ENCODE measurements around the gene LGALS9B. TPM values are rescaled to one million over a fixed set of nuclear protein-coding genes. Genes with fewer than 3 reads are reported as not detected.
"Not testable (repeated sequence)": the region's sequence is repeated elsewhere in the genome, so short reads cannot be mapped to it uniquely, and the experiment has no call there.

The LGALS9B gene
- total and polyA plus RNA-seq, 2 donors (not counting 3 experiments of a cell fraction or from before 2014, with no cell fraction given): not detected

DNA sequence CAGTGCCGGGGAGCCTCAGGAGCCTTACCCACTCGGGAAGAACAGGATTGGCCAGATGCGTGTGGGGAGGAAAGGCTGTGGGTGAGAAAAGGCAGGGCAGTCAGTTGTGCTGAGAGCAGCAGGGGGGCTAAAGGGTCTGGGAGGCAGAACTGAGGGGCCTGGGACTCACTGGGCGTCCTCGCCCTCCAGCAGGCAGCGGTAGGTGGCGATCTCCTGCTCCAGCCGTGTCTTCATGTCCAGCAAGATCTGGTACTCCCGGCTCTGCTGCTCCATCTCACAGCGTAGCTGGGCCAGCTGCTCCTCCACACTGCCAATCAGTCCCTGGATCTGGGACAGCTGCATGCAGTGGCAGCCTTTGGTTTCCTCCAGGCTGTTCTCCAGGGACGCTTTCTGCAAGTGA is 34.6 kb upstream of the LGALS9B start:
- H3K27me3 ChIP-seq (ENCODE audit: control insufficient read depth in 2 of 2, insufficient read depth in 2 of 2, low read length in 2 of 2); H3K36me3 ChIP-seq (ENCODE audit: control insufficient read depth in 2 of 2, extremely low read depth in 1 of 2, insufficient read depth in 2 of 2, low read length in 2 of 2); intact Hi-C loops (cut with micrococcal nuclease); POLR2A ChIA-PET; FAIRE-seq; H3K4me2 ChIP-seq (ENCODE audit: insufficient read depth, low read length); dilution Hi-C loops (cut with MboI; ENCODE audit: extremely low pct_ligation_motif_present, low sequenced_read_pairs); H3K9ac ChIP-seq (replicated peaks; ENCODE audit: extremely low read depth, insufficient read depth, low read length); H2AFZ ChIP-seq (ENCODE audit: low read depth, low read length); H3K4me1 ChIP-seq (ENCODE audit: control insufficient read depth, extremely low read depth, insufficient read depth, low read length); H3K27ac ChIP-seq (ENCODE audit: insufficient read depth, low read depth, low read length); H3K79me2 ChIP-seq (ENCODE audit: control insufficient read depth, insufficient read depth, low read length); H3K9me3 ChIP-seq (replicated peaks; ENCODE audit: control insufficient read depth, insufficient read depth, low read length); BruUV-seq (replicated peaks); H3K4me3 ChIP-seq (replicated peaks in 1 of 3; ENCODE audit: insufficient read depth in 1 of 3, low read depth in 1 of 3, low read length in 3 of 3); H3K9me1 ChIP-seq (replicated peaks; ENCODE audit: control insufficient read depth, extremely low read depth, insufficient read depth, low read length); CTCF ChIA-PET; DNase-seq (ENCODE audit: low read depth, low spot score); H4K20me1 ChIP-seq (replicated peaks; ENCODE audit: control insufficient read depth, extremely low read depth, insufficient read depth, low read length): not testable (repeated sequence)

DNA sequence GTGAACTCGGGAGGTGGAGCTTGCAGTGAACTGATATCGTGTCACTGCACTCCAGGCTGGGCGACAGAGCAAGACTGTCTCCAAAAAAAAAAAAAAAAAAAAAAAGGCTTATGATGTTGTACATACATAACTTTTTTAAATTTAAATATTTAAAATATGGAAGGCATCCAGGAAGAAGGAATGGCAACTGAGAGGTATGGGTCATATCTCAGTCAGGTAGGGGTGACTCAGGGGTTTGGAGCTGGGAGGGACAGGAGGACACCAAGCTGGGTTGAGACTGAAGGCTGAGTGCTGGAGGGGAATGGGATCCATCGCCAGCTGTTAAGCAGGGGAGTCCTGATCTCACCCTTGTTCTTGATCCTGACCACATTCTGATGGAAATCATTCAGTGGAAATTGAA is 33.0 kb upstream of the LGALS9B start:
- H3K27ac ChIP-seq (ENCODE audit: insufficient read depth, low read depth, low read length); H4K20me1 ChIP-seq (replicated peaks; ENCODE audit: control insufficient read depth, extremely low read depth, insufficient read depth, low read length); intact Hi-C loops (cut with micrococcal nuclease); H3K79me2 ChIP-seq (ENCODE audit: control insufficient read depth, insufficient read depth, low read length); BruUV-seq (replicated peaks); POLR2A ChIA-PET; H3K36me3 ChIP-seq (ENCODE audit: control insufficient read depth in 2 of 2, extremely low read depth in 1 of 2, insufficient read depth in 2 of 2, low read length in 2 of 2); H3K9me1 ChIP-seq (replicated peaks; ENCODE audit: control insufficient read depth, extremely low read depth, insufficient read depth, low read length); H3K9ac ChIP-seq (replicated peaks; ENCODE audit: extremely low read depth, insufficient read depth, low read length); H3K9me3 ChIP-seq (replicated peaks; ENCODE audit: control insufficient read depth, insufficient read depth, low read length); H2AFZ ChIP-seq (ENCODE audit: low read depth, low read length); DNase-seq (ENCODE audit: low read depth, low spot score); FAIRE-seq; H3K4me1 ChIP-seq (ENCODE audit: control insufficient read depth, extremely low read depth, insufficient read depth, low read length); dilution Hi-C loops (cut with MboI; ENCODE audit: extremely low pct_ligation_motif_present, low sequenced_read_pairs); H3K4me3 ChIP-seq (replicated peaks in 1 of 3; ENCODE audit: insufficient read depth in 1 of 3, low read depth in 1 of 3, low read length in 3 of 3); H3K4me2 ChIP-seq (ENCODE audit: insufficient read depth, low read length); CTCF ChIA-PET; H3K27me3 ChIP-seq (ENCODE audit: control insufficient read depth in 2 of 2, insufficient read depth in 2 of 2, low read length in 2 of 2): not testable (repeated sequence)

GRCh38 chr17:20495420-20495819 is 28.1 kb upstream of the LGALS9B start:
- FAIRE-seq; H3K36me3 ChIP-seq (ENCODE audit: control insufficient read depth in 2 of 2, extremely low read depth in 1 of 2, insufficient read depth in 2 of 2, low read length in 2 of 2); H3K9ac ChIP-seq (replicated peaks; ENCODE audit: extremely low read depth, insufficient read depth, low read length); POLR2A ChIA-PET; DNase-seq (ENCODE audit: low read depth, low spot score); H3K9me1 ChIP-seq (replicated peaks; ENCODE audit: control insufficient read depth, extremely low read depth, insufficient read depth, low read length); H3K4me3 ChIP-seq (replicated peaks in 1 of 3; ENCODE audit: insufficient read depth in 1 of 3, low read depth in 1 of 3, low read length in 3 of 3); H3K79me2 ChIP-seq (ENCODE audit: control insufficient read depth, insufficient read depth, low read length); H3K4me2 ChIP-seq (ENCODE audit: insufficient read depth, low read length); H3K27me3 ChIP-seq (ENCODE audit: control insufficient read depth in 2 of 2, insufficient read depth in 2 of 2, low read length in 2 of 2); H3K4me1 ChIP-seq (ENCODE audit: control insufficient read depth, extremely low read depth, insufficient read depth, low read length); H4K20me1 ChIP-seq (replicated peaks; ENCODE audit: control insufficient read depth, extremely low read depth, insufficient read depth, low read length); dilution Hi-C loops (cut with MboI; ENCODE audit: extremely low pct_ligation_motif_present, low sequenced_read_pairs); H3K27ac ChIP-seq (ENCODE audit: insufficient read depth, low read depth, low read length); H2AFZ ChIP-seq (ENCODE audit: low read depth, low read length); H3K9me3 ChIP-seq (replicated peaks; ENCODE audit: control insufficient read depth, insufficient read depth, low read length); intact Hi-C loops (cut with micrococcal nuclease); BruUV-seq (replicated peaks); CTCF ChIA-PET: not testable (repeated sequence)

DNA sequence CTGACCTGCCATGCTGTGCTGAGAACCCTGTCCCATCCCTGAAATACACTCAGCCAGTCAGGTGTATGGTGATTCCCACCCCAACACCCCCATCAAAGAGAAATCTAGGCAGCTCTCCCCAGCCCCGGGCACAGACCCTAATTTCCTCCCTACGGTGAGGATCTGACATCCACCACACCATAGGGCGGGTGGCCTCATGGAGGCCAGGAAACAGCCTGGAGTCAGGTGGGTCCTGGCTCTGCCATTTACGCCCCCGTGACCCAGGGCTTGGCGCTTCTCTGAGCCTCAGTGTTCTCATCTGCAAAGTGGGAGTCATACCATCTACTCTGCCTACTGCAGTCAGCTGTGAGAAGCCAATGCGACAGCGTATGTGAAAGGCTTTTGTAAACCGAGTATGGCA is 27.4 kb upstream of the LGALS9B start:
- H3K4me2 ChIP-seq (ENCODE audit: insufficient read depth, low read length); POLR2A ChIA-PET; FAIRE-seq: not testable (repeated sequence)

More for the DNA sequence above, 27.4 kb upstream of the LGALS9B start:
- H4K20me1 ChIP-seq (replicated peaks; ENCODE audit: control insufficient read depth, extremely low read depth, insufficient read depth, low read length); H3K4me3 ChIP-seq (replicated peaks in 1 of 3; ENCODE audit: insufficient read depth in 1 of 3, low read depth in 1 of 3, low read length in 3 of 3); intact Hi-C loops (cut with micrococcal nuclease); H3K27ac ChIP-seq (ENCODE audit: insufficient read depth, low read depth, low read length); H3K36me3 ChIP-seq (ENCODE audit: control insufficient read depth in 2 of 2, extremely low read depth in 1 of 2, insufficient read depth in 2 of 2, low read length in 2 of 2); dilution Hi-C loops (cut with MboI; ENCODE audit: extremely low pct_ligation_motif_present, low sequenced_read_pairs); H3K27me3 ChIP-seq (ENCODE audit: control insufficient read depth in 2 of 2, insufficient read depth in 2 of 2, low read length in 2 of 2); BruUV-seq (replicated peaks); H3K79me2 ChIP-seq (ENCODE audit: control insufficient read depth, insufficient read depth, low read length); CTCF ChIA-PET; H3K9ac ChIP-seq (replicated peaks; ENCODE audit: extremely low read depth, insufficient read depth, low read length); H2AFZ ChIP-seq (ENCODE audit: low read depth, low read length); H3K9me3 ChIP-seq (replicated peaks; ENCODE audit: control insufficient read depth, insufficient read depth, low read length); H3K9me1 ChIP-seq (replicated peaks; ENCODE audit: control insufficient read depth, extremely low read depth, insufficient read depth, low read length); DNase-seq (ENCODE audit: low read depth, low spot score); H3K4me1 ChIP-seq (ENCODE audit: control insufficient read depth, extremely low read depth, insufficient read depth, low read length): not testable (repeated sequence)

Data from endothelial cell of umbilical vein (primary cell).